MM.1S (cell line): ENCODE measurements around the gene DLEU7.

ENCODE experiments used
- DNase-seq: peaks from one replicate; pipeline ENCODE4 v3.0.0-alpha.2; 2015
- H2AFZ ChIP-seq: fragments of 300-600 bp; sonication (generic); 2 replicates; pipeline ENCODE4 v1.6.0; 2016; ENCODE audit warnings: antibody characterized with exemption, low read length
- H3F3A ChIP-seq: fragments of 300-600 bp; sonication (generic); 2 replicates; pipeline ENCODE4 v1.6.1; 2016; ENCODE audit warnings: mild to moderate bottlenecking, antibody characterized with exemption, low read length, moderate library complexity, mixed read lengths; ENCODE audit not compliant: insufficient read depth
- H3K27ac ChIP-seq: fragments of 300-600 bp; sonication (generic); 2 replicates; pipeline ENCODE4 v1.5.1; 2016; ENCODE audit warnings: mild to moderate bottlenecking, low read length
- H3K27me3 ChIP-seq: fragments of 300-600 bp; sonication (generic); replicated peaks from 2 replicates; pipeline ENCODE4 v1.6.0; 2016; ENCODE audit warnings: low read length; ENCODE audit not compliant: insufficient read depth
- H3K36me3 ChIP-seq: fragments of 300-600 bp; sonication (generic); replicated peaks from 2 replicates; pipeline ENCODE4 v1.6.1; 2016; ENCODE audit warnings: mild to moderate bottlenecking, low read length, mixed read lengths; ENCODE audit not compliant: insufficient read depth
- H3K4me1 ChIP-seq: fragments of 300-600 bp; sonication (generic); 2 replicates; pipeline ENCODE4 v1.6.1; 2016; ENCODE audit warnings: low read length, mixed read lengths
- H3K4me2 ChIP-seq: fragments of 300-600 bp; sonication (generic); 2 replicates; pipeline ENCODE4 v1.6.0; 2016; ENCODE audit warnings: low read depth, low read length
- H3K4me3 ChIP-seq: fragments of 300-600 bp; sonication (generic); 2 replicates; pipeline ENCODE4 v1.5.1; 2016; ENCODE audit warnings: low read length, mixed read lengths
- H3K79me2 ChIP-seq: fragments of 300-600 bp; sonication (generic); 2 replicates; pipeline ENCODE4 v1.6.1; 2016; ENCODE audit warnings: mixed run types, low read length, mixed read lengths
- H3K9ac ChIP-seq: fragments of 300-600 bp; sonication (generic); 2 replicates; pipeline ENCODE4 v1.6.1; 2016; ENCODE audit warnings: low read length, mixed read lengths
- H3K9me2 ChIP-seq: fragments of 300-600 bp; sonication (generic); replicated peaks from 2 replicates; pipeline ENCODE4 v1.6.1; 2016; ENCODE audit warnings: mild to moderate bottlenecking, low read length, mixed read lengths; ENCODE audit not compliant: insufficient read depth
- H3K9me3 ChIP-seq: fragments of 300-600 bp; sonication (generic); replicated peaks from 2 replicates; pipeline ENCODE4 v1.6.1; 2016; ENCODE audit warnings: mild to moderate bottlenecking, low read length, mixed read lengths; ENCODE audit not compliant: insufficient read depth
- H4K20me1 ChIP-seq: fragments of 300-600 bp; sonication (generic); 2 replicates; pipeline ENCODE4 v1.6.1; 2016; ENCODE audit warnings: mild to moderate bottlenecking, low read length, moderate library complexity, mixed read lengths; ENCODE audit not compliant: insufficient read depth
- EZH2 ChIP-seq: fragments of 300-600 bp; sonication (generic); optimal IDR thresholded peaks from 2 replicates; pipeline ENCODE3; 2017; ENCODE audit warnings: low read depth, mild to moderate bottlenecking, antibody characterized with exemption, low read length, mixed read lengths
- EZH2phosphoT487 ChIP-seq: fragments of 300-600 bp; sonication (generic); IDR thresholded peaks from 2 replicates; pipeline ENCODE4 v1.6.1; 2018; ENCODE audit warnings: antibody characterized with exemption, low read length
- TF ChIP-seq, protein P1 (sequence below): fragments of 300-600 bp; sonication (generic); IDR thresholded peaks from 2 replicates; pipeline ENCODE4 v1.5.1; 2016; ENCODE audit warnings: antibody characterized with exemption, low read length, mixed read lengths

Gene DLEU7

DNA sequence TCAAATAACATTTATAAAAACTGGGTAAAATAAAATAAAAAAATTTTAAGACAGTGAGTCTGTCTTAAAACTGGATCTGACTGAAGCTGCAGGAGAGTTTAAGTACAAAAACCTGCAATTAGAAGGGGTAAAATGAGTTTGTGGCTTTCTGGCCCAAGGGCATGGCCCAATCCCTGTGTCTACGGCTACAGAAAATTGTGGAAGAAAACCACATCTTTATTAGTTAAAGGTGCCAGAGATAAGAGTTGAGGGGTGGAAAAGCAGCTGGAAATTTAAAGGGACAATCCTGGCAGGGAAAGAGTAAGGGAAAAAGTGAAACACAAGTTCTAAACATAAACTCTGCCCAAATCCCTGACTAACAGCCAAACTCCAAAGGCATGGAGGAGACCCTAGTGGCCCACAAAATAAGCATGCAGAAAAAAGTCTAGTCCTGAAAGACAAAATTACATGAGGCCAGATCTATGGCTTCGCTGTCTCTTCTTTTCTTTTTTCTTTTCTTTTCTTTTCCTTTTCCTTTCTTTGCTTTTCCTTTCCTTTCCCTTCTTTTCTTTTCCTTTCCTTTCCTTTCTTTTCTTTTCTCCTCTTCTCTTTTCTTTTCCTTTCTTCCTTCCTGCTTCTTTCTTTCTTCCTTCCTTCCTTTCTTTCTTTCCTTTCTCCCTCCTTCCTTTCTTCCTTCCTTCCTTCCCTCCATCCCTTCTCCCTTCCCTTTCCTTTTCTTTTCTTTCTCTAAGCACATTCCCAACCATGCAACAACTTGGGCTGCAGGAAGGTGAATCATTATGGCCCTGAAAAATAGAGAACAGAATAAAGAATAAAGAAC, 23.5 kb upstream of the DLEU7 start:
- H3K79me2 ChIP-seq: no peaks in the 10 kb centered on the region
- no peaks in the 10 kb centered on the region for H3K9me3 ChIP-seq
- H3K4me2 ChIP-seq: no peak overlapping the region
- H3K27me3 ChIP-seq: no peaks in the 10 kb centered on the region
- H3K9me2 ChIP-seq: no peaks in the 10 kb centered on the region
- no peak overlapping the region for H3K4me3 ChIP-seq
- H2AFZ ChIP-seq: no peak overlapping the region
- H3F3A ChIP-seq: no peaks in the 10 kb centered on the region
- H3K9ac ChIP-seq: no peak overlapping the region
- no peaks in the 10 kb centered on the region for H4K20me1 ChIP-seq
- no peaks in the 10 kb centered on the region for H3K36me3 ChIP-seq
- DNase-seq: no peak
- H3K27ac ChIP-seq: no peak overlapping the region
- TF ChIP-seq EZH2phosphoT487: no peak
- H3K4me1 ChIP-seq: no peaks in the 10 kb centered on the region

DNA sequence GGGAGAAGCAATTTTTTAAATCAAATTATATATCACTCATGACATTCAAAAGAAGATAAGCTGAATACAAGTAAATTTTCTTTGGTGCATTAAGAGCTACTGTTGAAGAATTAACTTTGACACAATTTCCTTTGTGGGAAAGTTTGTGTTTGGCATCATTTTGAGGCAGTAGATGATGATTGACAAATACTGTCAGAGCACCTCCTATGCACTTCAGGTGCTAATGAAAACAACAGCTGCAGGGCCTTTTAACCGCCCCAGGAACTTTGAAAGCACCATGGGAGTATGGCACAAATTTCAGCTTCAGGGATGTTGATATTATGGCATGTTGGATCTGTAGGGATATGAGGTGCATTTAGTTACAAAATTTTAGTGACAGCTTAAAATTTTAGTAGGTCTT, 21.0 kb upstream of the DLEU7 start:
- TF ChIP-seq EZH2phosphoT487: no peak
- no peak for TF ChIP-seq EZH2
- TF ChIP-seq, protein P1, sequence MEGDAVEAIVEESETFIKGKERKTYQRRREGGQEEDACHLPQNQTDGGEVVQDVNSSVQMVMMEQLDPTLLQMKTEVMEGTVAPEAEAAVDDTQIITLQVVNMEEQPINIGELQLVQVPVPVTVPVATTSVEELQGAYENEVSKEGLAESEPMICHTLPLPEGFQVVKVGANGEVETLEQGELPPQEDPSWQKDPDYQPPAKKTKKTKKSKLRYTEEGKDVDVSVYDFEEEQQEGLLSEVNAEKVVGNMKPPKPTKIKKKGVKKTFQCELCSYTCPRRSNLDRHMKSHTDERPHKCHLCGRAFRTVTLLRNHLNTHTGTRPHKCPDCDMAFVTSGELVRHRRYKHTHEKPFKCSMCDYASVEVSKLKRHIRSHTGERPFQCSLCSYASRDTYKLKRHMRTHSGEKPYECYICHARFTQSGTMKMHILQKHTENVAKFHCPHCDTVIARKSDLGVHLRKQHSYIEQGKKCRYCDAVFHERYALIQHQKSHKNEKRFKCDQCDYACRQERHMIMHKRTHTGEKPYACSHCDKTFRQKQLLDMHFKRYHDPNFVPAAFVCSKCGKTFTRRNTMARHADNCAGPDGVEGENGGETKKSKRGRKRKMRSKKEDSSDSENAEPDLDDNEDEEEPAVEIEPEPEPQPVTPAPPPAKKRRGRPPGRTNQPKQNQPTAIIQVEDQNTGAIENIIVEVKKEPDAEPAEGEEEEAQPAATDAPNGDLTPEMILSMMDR: no peak

DNA sequence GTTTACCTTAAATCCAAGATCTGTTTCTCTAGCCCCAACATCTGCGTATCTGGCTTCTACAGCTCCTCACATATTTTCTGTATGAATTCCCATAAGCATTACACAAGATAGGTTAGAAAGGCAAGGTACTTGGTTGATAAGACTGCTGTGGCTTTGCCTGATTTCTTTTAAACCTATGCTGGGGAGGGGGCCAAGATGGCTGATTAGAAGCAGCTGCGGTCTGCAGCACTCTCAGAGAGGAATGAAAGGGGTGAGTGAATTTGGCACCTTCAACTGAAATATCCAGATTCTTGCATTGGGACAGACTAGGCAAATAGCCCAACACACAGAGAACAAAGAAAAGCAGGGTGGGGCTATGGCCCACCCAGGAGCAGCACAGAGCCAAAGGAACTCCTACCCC, 12.2 kb upstream of the DLEU7 start:
- DNase-seq: no peak
- Histone ChIP-seq H3K27ac (no peak overlapping the region), H3K9ac (no peak overlapping the region), H2AFZ (no peak overlapping the region), H3K9me3 (no peaks in the 10 kb centered on the region), H3K4me3 (no peak overlapping the region), H3K27me3 (no peaks in the 10 kb centered on the region), H3K36me3 (no peaks in the 10 kb centered on the region), H3K4me2 (no peak overlapping the region), H4K20me1 (no peaks in the 10 kb centered on the region), H3K4me1 (no peaks in the 10 kb centered on the region), H3K9me2 (no peaks in the 10 kb centered on the region), H3K79me2 (no peaks in the 10 kb centered on the region), H3F3A (no peaks in the 10 kb centered on the region)
- TF ChIP-seq, protein P1: no peak
- no peak for TF ChIP-seq EZH2phosphoT487
- no peak for TF ChIP-seq EZH2

More for the DNA sequence above, 21.0 kb upstream of the DLEU7 start:
- Histone ChIP-seq H3F3A (no peaks in the 10 kb centered on the region), H4K20me1 (no peaks in the 10 kb centered on the region), H3K4me3 (no peak overlapping the region), H3K36me3 (no peaks in the 10 kb centered on the region), H3K27me3 (no peaks in the 10 kb centered on the region), H3K79me2 (no peaks in the 10 kb centered on the region), H2AFZ (no peak overlapping the region), H3K9me3 (no peaks in the 10 kb centered on the region), H3K9me2 (no peaks in the 10 kb centered on the region), H3K9ac (no peak overlapping the region), H3K4me2 (no peak overlapping the region), H3K27ac (no peak overlapping the region), H3K4me1 (no peaks in the 10 kb centered on the region)
- no peak for DNase-seq

DNA sequence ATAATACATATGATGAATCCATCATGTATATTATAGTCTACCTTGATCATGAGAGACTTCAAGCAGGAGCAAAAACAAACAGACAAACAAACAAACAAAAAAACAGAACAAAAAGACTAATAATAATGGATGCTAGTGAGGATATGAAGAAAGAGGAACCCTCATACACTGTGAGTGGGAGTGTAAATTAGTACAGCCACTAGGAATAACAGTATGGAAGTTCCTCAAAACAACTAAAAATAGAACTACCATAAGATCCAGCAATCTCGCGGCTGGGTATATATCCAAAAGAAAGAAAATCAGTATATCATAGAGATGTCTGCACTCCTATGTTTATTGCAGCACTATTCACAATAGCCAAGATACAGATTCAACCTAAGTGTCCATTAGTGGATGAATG, 7.0 kb upstream of the DLEU7 start:
- Histone ChIP-seq H3K4me1 (0 out of 2 replicates have a peak, but pooled peaks cover 8% of the 10 kb centered on the region), H4K20me1 (no peaks in the 10 kb centered on the region), H3K9me3 (no peaks in the 10 kb centered on the region), H2AFZ (no peak overlapping the region), H3K4me2 (no peak overlapping the region), H3K9ac (no peak overlapping the region), H3K79me2 (no peaks in the 10 kb centered on the region), H3K4me3 (no peak overlapping the region), H3K36me3 (no peaks in the 10 kb centered on the region), H3F3A (no peaks in the 10 kb centered on the region), H3K27me3 (no peaks in the 10 kb centered on the region), H3K9me2 (no peaks in the 10 kb centered on the region), H3K27ac (no peak overlapping the region)
- TF ChIP-seq, protein P1: no peak
- TF ChIP-seq EZH2 (no peak), EZH2phosphoT487 (no peak)
- no peak for DNase-seq
